K562 (cell line): Measurements from ENCODE around the gene AP3M1. TPM values are rescaled to one million over a fixed set of nuclear protein-coding genes. Genes with fewer than 3 reads are reported as not detected.

Experiments
- ATAC-seq: fragments of 200-7000 bp; cut with Tn5 transposase; 3 replicates; pipeline ENCODE4 v1.9.1; 2020; ENCODE audit warnings: moderate library complexity
- BruUV-seq: library from RNA; stranded (reverse); fragments of 400-500 nt; replicated peaks from 2 replicates; lab custom pipeline; 2021; lab: Mats Ljungman, UMichigan
- CTCF ChIA-PET: fragments of 300-600 bp; formaldehyde crosslinking; extraction: SDS; loops from one replicate; lab custom pipeline; 2021; ENCODE audit warnings: low intra/inter-chr PET ratio; lab: Yijun Ruan, JAX
- POLR2A ChIA-PET: fragments of 300-600, 350-650 bp; sonication (Branson Sonifier 250); formaldehyde crosslinking; extraction: SDS; loops from one replicate; lab custom pipeline; 2021; ENCODE audit warnings: antibody characterized with exemption, inconsistent platforms; lab: Yijun Ruan, JAX
- DNase-seq, 4 experiments: peaks; one replicate each; pipeline versions ENCODE4 v3.0.0 to v3.0.0-alpha.2; 2011 to 2018; ENCODE audit warnings: low spot score in 3 of 4, mixed read lengths in 3 of 4; ENCODE audit errors: extremely low read depth in 1 of 4
- FAIRE-seq: peaks from 2 replicates; lab custom pipeline; 2011; peaks lifted over from hg19 to GRCh38; lab: Jason Lieb, UNC
- H2AFZ ChIP-seq: 2 replicates; pipeline ENCODE4 v1.6.0; 2011; ENCODE audit warnings: low read depth, low read length, control low read depth, inconsistent platforms
- H3K27ac ChIP-seq: fragments of 200-600 bp; 3 replicates; pipeline ENCODE4 v1.8.0; 2011; ENCODE audit warnings: low read depth, mild to moderate bottlenecking, control low read depth, inconsistent platforms, low read length, moderate library complexity, mixed read lengths; ENCODE audit errors: extremely low read depth
- H3K27me3 ChIP-seq, 2 experiments: fragments of 300-600 bp in 1 of 2; 2 replicates in 1 of 2; 3 replicates in 1 of 2; pipeline versions ENCODE4 v1.6.0 to v1.8.0; 2011; ENCODE audit warnings: inconsistent platforms in 2 of 2, low read length in 2 of 2, mild to moderate bottlenecking in 1 of 2, mixed read lengths in 1 of 2, moderate library complexity in 1 of 2; ENCODE audit not compliant: control insufficient read depth in 2 of 2, insufficient read depth in 2 of 2
- H3K36me3 ChIP-seq: fragments of 300-600 bp; 3 replicates; pipeline ENCODE4 v1.8.0; 2011; ENCODE audit warnings: mild to moderate bottlenecking, low read length, inconsistent platforms; ENCODE audit not compliant: control insufficient read depth, insufficient read depth
- H3K4me1 ChIP-seq, 2 experiments: fragments of 200-600 bp in 1 of 2; replicated peaks in 1 of 2; 2 replicates in 1 of 2; 3 replicates in 1 of 2; pipeline versions ENCODE4 v1.5.1 to v1.8.0; 2011; ENCODE audit warnings: inconsistent platforms in 2 of 2, low read length in 2 of 2, mild to moderate bottlenecking in 1 of 2, mixed read lengths in 1 of 2, moderate library complexity in 1 of 2; ENCODE audit not compliant: control insufficient read depth in 2 of 2, insufficient read depth in 2 of 2
- H3K4me2 ChIP-seq: 2 replicates; pipeline ENCODE4 v1.6.1; 2011; ENCODE audit warnings: low read length, control low read depth, inconsistent platforms, mixed read lengths; ENCODE audit not compliant: insufficient read depth
- H3K4me3 ChIP-seq: fragments of 200-600 bp; sonication (generic), shearing (Covaris generic); 2 replicates; pipeline ENCODE4 v1.5.1; 2016; ENCODE audit warnings: control low read depth, inconsistent platforms
- H3K79me2 ChIP-seq: fragments of 200-600 bp; 3 replicates; pipeline ENCODE4 v1.8.0; 2011; ENCODE audit warnings: low read length, inconsistent platforms; ENCODE audit not compliant: control insufficient read depth, insufficient read depth
- H3K9ac ChIP-seq, 2 experiments: 2 replicates each; pipeline versions ENCODE4 v1.6.0 to v1.6.1; 2011; ENCODE audit warnings: low read depth in 2 of 2, low read length in 2 of 2, control low read depth in 1 of 2, inconsistent platforms in 1 of 2, mild to moderate bottlenecking in 1 of 2, mixed read lengths in 1 of 2; ENCODE audit not compliant: insufficient read depth in 1 of 2
- H3K9me1 ChIP-seq: one replicate; pipeline ENCODE4 v1.6.0; 2011; ENCODE audit warnings: inconsistent platforms, mild to moderate bottlenecking, low read length, moderate library complexity; ENCODE audit not compliant: control insufficient read depth, insufficient read depth
- H3K9me3 ChIP-seq: replicated peaks from 2 replicates; pipeline ENCODE4 v1.5.1; 2011; ENCODE audit warnings: low read depth, low read length, inconsistent platforms; ENCODE audit not compliant: control insufficient read depth, insufficient read depth
- H4K20me1 ChIP-seq: replicated peaks from 2 replicates; pipeline ENCODE4 v1.6.1; 2011; ENCODE audit warnings: low read length, inconsistent platforms, mixed read lengths; ENCODE audit not compliant: control insufficient read depth, insufficient read depth
- CEBPB ChIP-seq: fragments of 450-650 bp; IDR thresholded peaks from 2 replicates; pipeline ENCODE4 v1.6.1; 2016; ENCODE audit warnings: missing genetic modification characterization, missing compliant biosample characterization
- COPS2 ChIP-seq: fragments of 450-650 bp; conservative IDR thresholded peaks from 2 replicates; pipeline ENCODE4 v1.6.1; 2016; ENCODE audit warnings: mild to moderate bottlenecking, moderate library complexity
- EZH2 ChIP-seq: IDR thresholded peaks from 2 replicates; pipeline ENCODE4 v1.6.1; 2012; ENCODE audit warnings: low read depth, mild to moderate bottlenecking, inconsistent platforms, low read length, borderline replicate concordance
- FOS ChIP-seq: IDR thresholded peaks from 3 replicates; pipeline ENCODE4 v1.6.1; 2011; ENCODE audit not compliant: insufficient read length; ENCODE audit errors: extremely low read depth
- FOXJ3 ChIP-seq: sonication (generic); formaldehyde crosslinking; IDR thresholded peaks from 2 replicates; pipeline ENCODE4 v1.4.0; 2020; ENCODE audit warnings: mild to moderate bottlenecking, missing genetic modification reagents
- MCM7 ChIP-seq, 2 experiments: fragments of 450-650 bp; IDR thresholded peaks; 2 replicates each; pipeline ENCODE4 v1.6.1; 2016 to 2018
- RFX1 ChIP-seq: fragments of 450-650 bp; IDR thresholded peaks from 2 replicates; pipeline ENCODE4 v1.6.1; 2016; ENCODE audit warnings: mild to moderate bottlenecking, moderate library complexity
- SREBF1 ChIP-seq: fragments of 150-350 bp; IDR thresholded peaks from 2 replicates; pipeline ENCODE4 v1.6.1; 2014; ENCODE audit warnings: antibody characterized with exemption, low read depth, low read length, borderline replicate concordance
- XRCC4 ChIP-seq: IDR thresholded peaks from one replicate; pipeline ENCODE4 v1.6.1; 2011; ENCODE audit not compliant: insufficient read depth, insufficient read length; ENCODE audit errors: extremely low read depth
- ZNF609 ChIP-seq: sonication (generic); formaldehyde crosslinking; IDR thresholded peaks from 2 replicates; pipeline ENCODE4 v1.8.1; 2023; ENCODE audit warnings: missing genetic modification reagents, mild to moderate bottlenecking, borderline replicate concordance
- WGBS: fragments of 100-300 bp; shearing (Covaris generic); methylation state at CpG from one replicate; pipeline ENCODE4 v1.1.6; 2016; ENCODE audit warnings: low coverage, mixed read lengths; ENCODE audit not compliant: insufficient coverage; ENCODE audit errors: missing lambda C conversion rate; 5-methylcytosine and 5-hydroxymethylcytosine counted together
- in situ Hi-C: fragments of 300-500 bp; cut with MboI; formaldehyde crosslinking; loops from 4 replicates; pipeline ENCODE4 v1.15.0; 2018; ENCODE audit warnings: inconsistent platforms, mixed read lengths
- intact Hi-C: fragments of 100-400 bp; cut with micrococcal nuclease; formaldehyde crosslinking; loops from 2 replicates; pipeline ENCODE4 v1.14.2; 2022
- polyA plus RNA-seq, 8 experiments: library from polyadenylated mRNA; depleted of rRNA in 4 of 8; stranded (reverse) in 5 of 8; unstranded in 3 of 8; fragments of >200 nt; fragmentation: Nextera tagmentation in 2 of 8; fragmentation: Illumina TruSeq in 1 of 8; extraction: Ambion mirVana in 2 of 8; extraction: Trizol in 1 of 8; gene quantifications; 2 replicates each; pipeline versions ENCODE4 v1.2.1 to v1.2.3, GENCODE V29; 2011 to 2014; ENCODE audit warnings: inconsistent platforms in 1 of 8, missing spikeins in 1 of 8
- total RNA-seq, 7 experiments: library from RNA; depleted of rRNA in 6 of 7; stranded (reverse); fragments of >200 nt in 6 of 7; fragmentation: Illumina TruSeq in 2 of 7; extraction: Trizol in 2 of 7; gene quantifications; 2 replicates each; pipeline versions ENCODE4 v1.2.1 to v1.2.3, GENCODE V29; 2011 to 2021; ENCODE audit warnings: low replicate concordance in 1 of 7

The AP3M1 gene
- total and polyA plus RNA-seq, 9 of the 15 experiments (the other 6 are each of a cell fraction or from before 2014, with no cell fraction given), result 44.3 to 135 (median 67.6) TPM

- DNase-seq, result no peak
- 77% methylated on average over 1 of the region's 1 CpG for WGBS
- Histone ChIP-seq H3K27ac (no peak overlapping the region), H4K20me1 (no peaks in the 10 kb centered on the region), H3K9ac (no peak overlapping the region), H3K9me3 (no peaks in the 10 kb centered on the region), H3K27me3 (no peaks in the 10 kb centered on the region), H3K4me2 (no peak overlapping the region), H2AFZ (no peak overlapping the region), H3K9me1 (no peaks in the 10 kb centered on the region), H3K4me1 (peaks cover 4 to 7% of the 10 kb centered on the region in 2 experiments; a peak in 2 of 5 replicates), H3K36me3 (no peaks in the 10 kb centered on the region; the same call in 2 of the 3 replicates), H3K79me2 (peaks cover 87% of the 10 kb centered on the region), H3K4me3 (no peak overlapping the region)
- POLR2A ChIA-PET, result interaction anchor here (0.8 to 4.1 kb wide), 2 partner anchors 10 to 11 kb away, joined by 4 to 41 read pairs; no protein-coding TSS in a partner anchor
- no TSS peak for BruUV-seq
- ATAC-seq, result no peak
- CTCF ChIA-PET, result no interaction called here
- TF ChIP-seq XRCC4, result no peak
- no peak for TF ChIP-seq COPS2
- TF ChIP-seq EZH2, result no peak
- no peak for TF ChIP-seq FOS
- no peak for TF ChIP-seq MCM7 (IDR thresholded peaks at IDR 0.05)
- no peak for TF ChIP-seq FOXJ3 (CRISPR knock-in tag)
- in situ Hi-C loops, result no loop called here
- FAIRE-seq, result no peak
- intact Hi-C loops, result no loop called here
Measured at GRCh38 chr10:74187237-74187636, 36.6 kb upstream of the AP3M1 start.

DNA sequence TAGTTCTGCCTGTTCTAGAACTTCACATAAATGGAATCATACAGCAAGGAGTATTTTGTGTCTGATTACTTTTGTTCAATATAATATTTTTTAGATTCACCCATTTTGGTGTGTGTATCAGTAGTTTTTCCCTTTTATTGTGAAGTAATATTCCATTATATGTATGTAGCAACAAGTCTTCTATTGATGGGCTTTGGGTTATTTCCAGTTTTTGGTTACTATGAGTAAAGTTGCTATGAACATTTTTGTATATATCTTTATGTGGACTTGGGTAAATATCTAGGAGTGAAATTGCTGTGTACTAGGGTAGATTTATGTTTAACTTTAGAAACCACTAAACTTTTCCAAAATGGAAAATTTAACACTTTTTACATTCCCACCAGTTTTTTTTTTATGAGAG is 36.0 kb upstream of the AP3M1 start:
- CTCF ChIA-PET, result no interaction called here
- no peak for FAIRE-seq

More for the DNA sequence above, 36.0 kb upstream of the AP3M1 start:
- in situ Hi-C loops, result no loop called here
- 0 out of 2 replicates have a peak, but pooled peaks have one; percentile 6 for TF ChIP-seq CEBPB (tag)
- no peak for TF ChIP-seq ZNF609 (CRISPR knock-in tag)
- no peak for TF ChIP-seq SREBF1
- no peak for TF ChIP-seq FOS
- 0 out of 2 replicates have a peak, but pooled peaks have one; percentile 8 for TF ChIP-seq RFX1
- TF ChIP-seq, all 486 proteins: peak for 2
- Histone ChIP-seq H3K79me2 (peaks cover 87% of the 10 kb centered on the region), H3K4me3 (no peak overlapping the region), H2AFZ (no peak overlapping the region), H3K9me3 (no peaks in the 10 kb centered on the region), H3K4me1 (peaks cover 3 to 7% of the 10 kb centered on the region in 2 experiments; a peak in 2 of 5 replicates), H3K36me3 (no peaks in the 10 kb centered on the region; the same call in 2 of the 3 replicates), H3K9me1 (no peaks in the 10 kb centered on the region), H3K27ac (no peak overlapping the region), H3K9ac (no peak overlapping the region), H3K4me2 (no peak overlapping the region), H3K27me3 (no peaks in the 10 kb centered on the region), H4K20me1 (no peaks in the 10 kb centered on the region)
- POLR2A ChIA-PET, result no interaction called here
- no peak for DNase-seq
- no TSS peak for BruUV-seq
- intact Hi-C loops, result no loop called here
- no peak for ATAC-seq
